ENCODE data around the gene WNT3.
"Not testable (repeated sequence)": the region's sequence is repeated elsewhere in the genome, so short reads cannot be mapped to it uniquely, and the experiment has no call there.

Gene WNT3

GRCh38 chr17:46813920-46814319, 4.6 kb downstream of the WNT3 start:
- no peak for DNase-seq (ENCODE audit: low read depth)

- DNase-seq (ENCODE audit: low read depth): no peak
Observed at GRCh38 chr17:46812624-46813318, 5.7 kb downstream of the WNT3 start.

DNA sequence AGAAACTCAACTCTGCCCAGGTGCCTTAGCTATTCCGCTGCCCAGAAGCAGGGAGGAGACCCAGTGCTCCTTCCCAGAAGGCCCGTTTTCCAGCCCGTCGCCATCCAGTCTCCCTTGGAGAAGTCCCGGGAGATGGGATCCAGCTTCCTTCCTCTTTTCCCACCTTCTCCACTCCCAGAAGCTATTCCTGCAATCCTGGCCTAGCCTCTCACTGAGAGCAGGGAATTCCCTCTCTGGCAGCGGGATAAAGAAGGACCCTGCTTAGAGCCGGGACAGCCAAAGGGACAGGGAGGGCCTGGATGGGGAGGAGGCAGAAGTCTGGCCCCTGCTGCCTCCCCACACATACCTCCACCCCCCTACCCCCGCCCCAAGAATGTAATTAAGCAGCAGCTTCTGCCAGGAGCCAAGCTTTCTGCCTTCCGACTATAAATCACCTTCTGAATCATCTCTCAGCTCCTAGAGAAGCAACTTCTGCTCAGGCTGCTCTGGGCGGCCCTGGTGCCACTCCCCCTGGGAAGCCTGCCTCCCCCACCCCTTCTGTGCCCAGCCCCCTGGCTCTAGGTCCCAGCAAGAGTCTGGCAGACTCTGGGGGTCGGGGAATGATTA, 6.4 kb downstream of the WNT3 start:
- DNase-seq (ENCODE audit: low read depth): no peak

DNA sequence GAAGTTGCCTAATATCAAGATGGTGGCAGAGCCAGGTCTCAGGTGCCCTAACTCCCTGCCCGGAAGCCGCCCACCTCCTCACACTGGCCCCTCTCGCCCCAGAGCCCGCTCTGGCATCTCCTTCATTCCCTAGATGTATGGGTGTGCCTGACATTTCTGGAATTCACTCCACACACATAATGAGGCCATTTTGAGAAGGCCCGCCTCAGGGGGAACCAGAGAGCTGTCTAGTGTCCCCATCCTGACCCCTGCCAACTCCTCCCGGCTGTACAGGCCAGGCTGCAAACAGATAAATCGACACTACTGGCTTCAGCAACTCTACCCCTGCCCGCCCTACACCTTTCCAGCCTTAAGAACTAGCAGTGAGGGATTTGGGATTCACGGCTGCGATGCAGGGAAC, 7.7 kb downstream of the WNT3 start:
- DNase-seq (ENCODE audit: low read depth): no peak

- DNase-seq (ENCODE audit: low read depth): no peak
Observed at GRCh38 chr17:46809110-46809571, 9.4 kb downstream of the WNT3 start.

- DNase-seq (ENCODE audit: low read depth): no peak
Observed at GRCh38 chr17:46805771-46806170, 12.7 kb downstream of the WNT3 start.

- DNase-seq (ENCODE audit: low read depth): no peak
Observed at GRCh38 chr17:46803544-46803943, 14.9 kb downstream of the WNT3 start.

DNA sequence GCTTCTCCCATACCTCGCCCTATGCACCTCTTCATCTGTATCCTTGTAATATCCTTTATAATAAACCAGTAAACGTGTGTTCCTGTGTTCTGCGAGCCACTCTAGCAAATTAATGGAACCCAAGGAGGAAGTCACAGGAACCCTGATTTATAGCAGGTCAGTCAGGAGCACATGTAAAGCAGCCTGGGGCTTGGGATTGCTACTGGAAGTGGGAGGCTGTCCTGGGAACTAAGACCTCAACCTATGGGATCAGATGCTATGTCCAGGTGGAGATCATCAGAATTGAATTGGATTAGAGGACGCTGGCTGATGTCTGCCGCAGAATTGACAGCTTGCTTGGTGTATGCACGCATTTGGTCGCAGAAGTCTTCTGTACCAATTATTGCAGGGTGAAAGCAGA, 15.7 kb downstream of the WNT3 start:
- DNase-seq (ENCODE audit: low read depth): no peak

- no peak for DNase-seq (ENCODE audit: low read depth)
Observed at GRCh38 chr17:46800573-46800972, 17.9 kb downstream of the WNT3 start.

DNA sequence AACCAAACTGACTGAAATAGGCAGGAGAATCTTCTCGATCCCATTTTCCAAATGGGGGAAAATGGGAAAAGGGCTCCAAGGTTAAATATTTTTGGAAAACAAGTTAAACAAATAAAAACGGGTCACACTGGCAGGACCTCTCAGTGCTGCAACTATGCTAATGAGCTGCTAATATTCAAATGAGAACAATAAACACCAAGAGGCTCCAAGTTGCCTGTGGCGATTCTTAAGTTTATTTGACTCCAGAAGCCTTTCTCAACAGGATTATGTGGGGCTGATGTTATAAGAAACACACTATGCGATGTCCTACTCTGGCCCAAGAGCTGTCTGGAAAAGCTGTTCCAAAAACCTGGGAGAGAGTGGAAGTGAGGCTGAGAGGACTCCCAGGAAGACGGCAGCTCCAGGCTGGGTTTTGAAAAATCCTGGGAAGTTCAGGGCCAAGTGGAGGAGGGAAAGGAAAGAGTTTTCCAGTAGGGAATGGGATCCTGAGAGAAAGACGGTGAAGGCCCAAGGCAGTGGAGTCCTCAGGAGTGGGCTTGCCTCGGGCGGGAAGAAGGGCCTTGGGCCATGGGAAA, 21.4 kb downstream of the WNT3 start:
- no peak for DNase-seq (ENCODE audit: low read depth)

- no peak for DNase-seq (ENCODE audit: low read depth)
Observed at GRCh38 chr17:46796524-46796923, 22.0 kb downstream of the WNT3 start.

- no peak for DNase-seq (ENCODE audit: low read depth)
Observed at GRCh38 chr17:46796084-46796483, 22.4 kb downstream of the WNT3 start.

DNA sequence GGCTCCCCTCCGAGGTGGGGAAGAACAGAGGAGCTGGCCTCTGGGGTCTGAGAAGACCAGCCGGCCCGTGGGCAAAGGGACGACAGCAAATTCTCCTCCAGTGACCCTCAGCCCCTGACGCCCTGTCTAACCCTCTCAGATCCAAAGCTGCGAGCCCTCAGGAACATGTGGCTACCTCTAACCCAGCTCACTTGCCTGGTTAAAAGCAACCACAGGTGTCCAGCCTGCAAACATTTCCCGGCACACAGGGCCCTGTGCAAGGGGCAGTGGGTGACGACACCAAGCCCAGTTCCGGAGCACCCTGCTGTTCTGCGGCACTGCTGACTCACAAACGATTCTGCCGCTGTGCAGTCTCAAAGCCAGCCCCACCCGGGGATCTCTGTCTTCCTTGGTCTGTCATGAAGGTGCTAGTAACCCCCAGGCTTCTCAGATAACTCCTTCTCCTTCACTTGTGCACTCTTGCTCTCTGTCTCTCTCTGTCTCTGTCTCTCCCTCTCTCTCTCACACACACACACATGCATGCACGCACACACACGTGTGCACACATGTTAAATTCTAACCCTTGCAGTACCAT, 23.0 kb downstream of the WNT3 start:
- DNase-seq (ENCODE audit: low read depth): no peak

GRCh38 chr17:46794318-46794717, 24.2 kb downstream of the WNT3 start:
- DNase-seq (ENCODE audit: low read depth): no peak

- DNase-seq (ENCODE audit: low read depth): no peak
Observed at GRCh38 chr17:46793541-46793940, 25.0 kb downstream of the WNT3 start.

GRCh38 chr17:46793023-46793422, 25.5 kb downstream of the WNT3 start:
- not testable (repeated sequence) for DNase-seq (ENCODE audit: low read depth)

GRCh38 chr17:46792071-46792470, 26.4 kb downstream of the WNT3 start:
- no peak for DNase-seq (ENCODE audit: low read depth)

DNA sequence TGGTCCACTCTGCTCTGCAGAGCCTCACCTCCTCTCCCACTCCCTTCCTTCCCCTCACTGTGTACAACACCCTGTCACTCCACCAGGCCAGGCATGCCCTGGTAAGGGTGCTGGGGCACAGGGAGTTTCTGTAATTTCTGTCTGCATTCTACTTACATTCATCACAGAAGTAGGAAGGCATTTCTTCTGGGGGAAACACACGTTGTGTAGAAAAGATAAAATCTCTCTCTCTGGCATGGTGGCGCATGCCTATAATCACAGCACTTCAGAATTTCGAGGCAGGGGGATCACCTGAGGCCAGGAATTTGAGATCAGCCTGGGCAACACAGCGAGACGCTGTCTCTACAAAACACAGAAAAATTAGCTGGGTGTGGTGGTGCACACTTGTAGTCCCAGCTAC, 27.0 kb downstream of the WNT3 start:
- no peak for DNase-seq (ENCODE audit: low read depth)

- DNase-seq (ENCODE audit: low read depth): no peak
Observed at GRCh38 chr17:46790216-46790615, 28.3 kb downstream of the WNT3 start.

GRCh38 chr17:46789610-46790009, 28.9 kb downstream of the WNT3 start:
- no peak for DNase-seq (ENCODE audit: low read depth)

- no peak for DNase-seq (ENCODE audit: low read depth)
Observed at GRCh38 chr17:46788796-46789195, 29.7 kb downstream of the WNT3 start.

DNA sequence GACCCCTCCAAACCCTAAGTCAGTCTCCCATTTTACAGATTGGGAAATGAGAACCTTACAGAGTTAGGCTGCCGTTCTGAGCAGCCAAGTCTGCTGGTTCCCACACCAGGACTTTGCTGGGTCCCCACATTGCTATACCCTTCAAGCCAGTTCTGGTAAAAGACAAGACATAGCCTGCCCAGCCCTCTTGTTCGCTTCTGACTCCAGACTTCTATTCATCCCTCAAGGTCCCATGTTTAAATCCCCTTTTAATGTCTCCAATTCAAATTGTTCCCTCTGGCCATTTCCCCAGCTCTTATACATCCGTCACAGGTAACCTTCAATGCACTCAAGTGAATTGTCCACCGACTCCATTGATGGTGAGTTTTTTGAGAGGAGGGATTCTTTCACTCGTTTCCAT, 30.2 kb downstream of the WNT3 start:
- no peak for DNase-seq (ENCODE audit: low read depth)

- DNase-seq (ENCODE audit: low read depth): no peak
Observed at GRCh38 chr17:46787478-46787877, 31.0 kb downstream of the WNT3 start.

Data from stimulated activated CD8-positive, alpha-beta memory T cell treated with anti-CD3 and anti-CD28 coated beads, Interleukin-12 subunit alpha, Interleukin-12 subunit beta, amount 100 ng/mL, for 4 hours (primary cell).